Psoas muscle (tissue), 8 donors: ENCODE data around the gene NSMF. TPM values are rescaled to one million over a fixed set of nuclear protein-coding genes. Genes with fewer than 3 reads are reported as not detected.
A peak's percentile ranks its signal among the peaks of the same experiment; 100 is the strongest.

ENCODE experiments used
- ATAC-seq, 4 donors: fragments of 200-7000 bp; cut with Tn5 transposase; one replicate each; pipeline ENCODE4 v1.9.1; 2020; ENCODE audit warnings: moderate library complexity in 3 of 4, mild to moderate bottlenecking in 2 of 4
- DNase-seq, 2 donors: peaks; one replicate each; pipeline ENCODE4 v3.0.0-alpha.2; 2020
- H3K27ac ChIP-seq: fragments of 200-600 bp; one replicate; pipeline ENCODE4 v1.8.0; 2022
- H3K27me3 ChIP-seq, 3 donors: fragments of 200-600 bp in 1 of 3; one replicate each; pipeline versions ENCODE4 v1.6.1 to v1.8.0; 2013 to 2022; ENCODE audit warnings: low read length in 2 of 3, mild to moderate bottlenecking in 2 of 3, moderate library complexity in 1 of 3; ENCODE audit not compliant: insufficient read depth in 3 of 3
- H3K36me3 ChIP-seq, 2 donors: fragments of 200-600 bp in 1 of 2; one replicate each; pipeline versions ENCODE4 v1.6.1 to v1.8.0; 2013 to 2022; ENCODE audit warnings: low read depth in 1 of 2, mild to moderate bottlenecking in 1 of 2, moderate library complexity in 1 of 2; ENCODE audit not compliant: insufficient read depth in 1 of 2
- H3K4me1 ChIP-seq: fragments of 200-600 bp; one replicate; pipeline ENCODE4 v1.8.0; 2022
- H3K4me3 ChIP-seq: fragments of 200-600 bp; one replicate; pipeline ENCODE4 v1.8.0; 2022; ENCODE audit warnings: mild to moderate bottlenecking
- H3K9me3 ChIP-seq: fragments of 200-600 bp; one replicate; pipeline ENCODE4 v1.8.0; 2022
- CTCF ChIP-seq: fragments of 200-600 bp; IDR thresholded peaks from one replicate; pipeline ENCODE4 v1.8.0; 2022; ENCODE audit warnings: antibody characterized with exemption
- WGBS, 3 donors: extraction: QIAGEN DNeasy Blood & Tissue Kit; methylation state at CpG; one replicate each; pipeline versions ENCODE4 v1.1.6 to v1.1.7; 2013; 5-methylcytosine and 5-hydroxymethylcytosine counted together
- intact Hi-C, 2 donors: fragments of 100-400 bp; cut with DNase I; formaldehyde crosslinking; loops; one replicate each; pipeline versions ENCODE4 v1.11.0 to v1.14.2; 2022
- polyA plus RNA-seq, 3 donors: library from polyadenylated mRNA; stranded (reverse); fragments of 200-250 nt; gene quantifications; one replicate each; pipeline ENCODE4 v1.2.3, GENCODE V29; 2013
- total RNA-seq, 4 donors: library from RNA; stranded (reverse); fragmentation: NEBNext Ultra II Directional in 2 of 4; extraction: Animal tissue kit (Norgen Biotek cat#: 25700) in 2 of 4; gene quantifications; one replicate each; pipeline versions ENCODE4 v1.2.1 to v1.2.4, GENCODE V29; 2021 to 2023
- donor health status: healthy with polysubstance abuse.
- donor health status: DM: no; HTN: no; CAD: no; lungs with moderate emphysema.
- donor health status: Bipolar disorder and iron deficiency.
- donor health status: healthy.
- donor health status: DM: yes; HTN: yes; CAD: no.
- donor health status: DM: no; HTN: no; CAD: no.
- donor health status: DM: no; HTN: no; CAD: no.
- donor health status: DM: yes; HTN: yes; CAD: no.

NSMF gene
- total and polyA plus RNA-seq, 7 donors: 4.8 to 11.2 (median 6.4) TPM

DNA sequence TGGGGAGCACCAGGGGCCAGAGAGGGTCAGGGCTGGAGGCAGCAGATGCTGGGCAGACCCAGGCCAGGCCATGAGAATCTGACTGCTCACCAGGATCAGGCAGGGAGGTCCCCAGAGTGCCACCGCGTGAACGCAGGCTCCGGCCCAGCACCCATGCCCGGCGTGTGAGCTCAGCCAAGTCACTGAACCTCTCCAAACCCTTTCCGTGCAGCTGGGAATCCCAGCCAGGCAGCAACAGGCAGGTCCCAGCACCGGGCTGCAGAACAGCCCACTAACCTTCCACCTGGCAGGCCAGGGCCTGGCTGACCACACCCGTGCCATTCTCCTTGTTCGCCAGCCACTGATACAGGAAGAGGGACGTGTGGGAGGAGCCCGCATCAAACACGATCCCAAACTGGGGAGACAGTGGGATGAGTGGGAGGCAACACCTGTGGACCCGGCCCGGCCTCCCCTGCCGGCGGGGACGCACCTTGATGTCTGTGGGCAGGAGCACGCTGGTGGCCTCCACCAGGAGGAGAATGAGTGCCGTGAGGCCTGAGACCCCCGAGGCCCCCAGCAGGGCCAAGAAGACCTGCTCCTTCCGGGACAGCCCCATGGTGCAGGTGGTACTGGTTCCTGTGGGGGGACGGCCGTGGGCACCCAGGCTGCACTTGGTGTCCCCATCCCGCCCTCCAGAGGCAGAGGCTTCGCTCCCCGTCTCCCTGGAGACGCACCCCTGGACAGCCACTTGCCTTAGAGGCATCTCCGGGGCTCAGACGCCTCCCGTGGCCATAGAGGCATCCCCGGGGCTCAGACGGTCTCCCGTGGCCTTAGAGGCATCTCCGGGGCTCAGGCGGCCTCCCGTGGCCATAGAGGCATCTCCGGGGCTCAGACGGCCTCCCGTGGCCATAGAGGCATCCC lies 21.2 kb downstream of the NSMF start:
- peaks cover 0 to 39% (median 5%) of the 10 kb centered on the region in 3 donors for H3K27me3 ChIP-seq
- ATAC-seq (no peak), DNase-seq (peak; percentile 9 to 52)
- intact Hi-C loops: no loop called here
- 69 to 70% (median 70%) methylated on average over 40 of the region's 40 CpGs for WGBS, 3 donors
- H3K36me3 ChIP-seq: no peaks in the 10 kb centered on the region
- H3K4me3 ChIP-seq: no peak overlapping the region
- peaks cover 5% of the 10 kb centered on the region for H3K4me1 ChIP-seq
- H3K27ac ChIP-seq: no peak overlapping the region
- no peak for TF ChIP-seq CTCF
- H3K9me3 ChIP-seq: no peaks in the 10 kb centered on the region

DNA sequence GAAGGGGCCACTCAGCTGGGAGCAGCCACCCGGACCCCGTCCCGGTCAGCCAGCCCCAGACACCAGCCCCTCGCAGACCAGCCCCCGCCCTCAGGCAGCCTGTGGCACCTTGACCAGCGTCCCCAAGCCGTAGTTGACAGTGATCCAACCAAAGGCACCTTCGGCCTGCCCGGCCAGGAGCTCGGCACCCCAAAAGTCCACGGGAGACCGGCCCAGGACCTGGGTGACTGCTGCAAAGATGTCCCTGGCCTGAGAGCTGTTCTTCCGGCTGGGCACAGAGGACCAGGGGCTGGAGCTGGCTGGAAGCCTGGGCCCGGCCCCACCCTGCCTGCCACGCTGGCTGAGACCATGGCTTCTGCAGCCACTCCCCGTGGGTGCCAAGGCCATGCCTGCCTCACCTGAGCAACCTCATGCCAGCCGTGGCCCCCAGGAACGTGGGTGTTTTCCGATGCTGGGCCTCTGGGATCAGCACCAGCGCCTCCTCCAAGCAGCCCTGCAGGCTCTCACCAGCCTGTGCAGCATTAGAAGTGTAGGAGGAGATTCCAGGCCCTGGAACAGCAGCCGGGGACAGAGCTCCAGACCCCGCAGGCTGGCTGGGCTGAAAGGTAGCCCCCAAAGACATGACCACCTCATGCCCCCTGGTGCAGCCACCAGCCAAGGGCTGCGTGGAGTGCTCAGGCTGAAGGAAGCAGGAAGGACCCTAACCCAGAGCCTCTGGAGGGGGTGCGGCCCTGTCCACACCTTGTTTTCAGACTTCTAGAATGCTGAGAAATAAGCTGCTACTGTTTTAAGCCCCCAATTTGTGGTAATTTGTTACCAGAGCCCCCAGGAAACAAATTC lies 22.2 kb downstream of the NSMF start:
- H3K4me3 ChIP-seq: no peak overlapping the region
- DNase-seq (peak; percentile 12 to 23), ATAC-seq (no peak)
- no peaks in the 10 kb centered on the region for H3K9me3 ChIP-seq
- WGBS, 3 donors: 65 to 83% (median 66%) methylated on average over 21 to 24 of the region's 24 CpGs
- intact Hi-C loops: no loop called here
- peaks cover 0 to 29% (median 5%) of the 10 kb centered on the region in 3 donors for H3K27me3 ChIP-seq
- peaks cover 5% of the 10 kb centered on the region for H3K4me1 ChIP-seq
- TF ChIP-seq CTCF: no peak
- no peak overlapping the region for H3K27ac ChIP-seq
- no peaks in the 10 kb centered on the region for H3K36me3 ChIP-seq

DNA sequence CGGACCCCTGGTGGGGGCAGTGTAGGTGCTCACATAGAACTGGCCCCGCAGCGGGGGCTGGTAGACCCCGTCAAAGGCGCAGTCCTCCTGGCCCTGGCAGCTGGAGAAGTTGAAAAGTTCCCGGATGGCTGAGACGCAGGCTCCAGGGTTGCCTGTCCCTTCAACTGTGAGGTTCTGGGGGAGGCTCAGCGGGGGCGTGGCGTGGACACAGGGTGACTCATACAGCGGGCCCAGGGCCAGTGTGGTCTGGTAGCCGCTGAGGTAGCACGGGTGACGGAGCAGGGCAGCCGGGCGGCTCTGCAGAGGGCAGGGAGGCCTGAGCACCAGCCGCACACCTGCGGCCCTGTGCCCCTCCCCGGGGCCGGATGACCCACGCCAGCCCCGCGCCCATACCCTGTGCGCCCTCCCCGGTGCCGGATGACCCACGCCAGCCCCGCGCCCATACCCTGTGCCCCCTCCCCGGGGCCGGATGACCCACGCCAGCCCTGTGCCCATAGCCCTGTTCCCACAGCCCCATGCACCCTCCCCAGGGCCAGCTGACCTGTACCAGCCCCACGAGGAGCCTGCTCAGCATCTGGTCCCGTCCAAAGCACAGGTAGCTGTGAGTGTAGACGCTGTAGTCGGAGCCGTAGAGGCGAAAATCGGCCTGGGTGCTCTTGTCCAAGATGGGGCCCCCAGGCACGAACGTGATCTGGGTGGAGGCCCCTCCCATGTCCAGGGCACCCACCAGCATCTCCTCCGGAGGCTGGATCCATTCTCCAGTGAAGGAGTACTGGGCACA lies 23.0 kb downstream of the NSMF start:
- Histone ChIP-seq H3K9me3 (no peaks in the 10 kb centered on the region), H3K36me3 (no peaks in the 10 kb centered on the region), H3K4me3 (no peak overlapping the region), H3K4me1 (peaks cover 5% of the 10 kb centered on the region), H3K27me3 (peaks cover 0 to 23% (median 0%) of the 10 kb centered on the region in 3 donors), H3K27ac (no peak overlapping the region)
- WGBS, 3 donors: 55 to 68% (median 56%) methylated on average over 34 to 42 of the region's 42 CpGs
- ATAC-seq (peak; percentile 88 to 92 (median 90)), DNase-seq (peak; percentile 80 to 86)
- TF ChIP-seq CTCF: no peak
- intact Hi-C loops: no loop called here

DNA sequence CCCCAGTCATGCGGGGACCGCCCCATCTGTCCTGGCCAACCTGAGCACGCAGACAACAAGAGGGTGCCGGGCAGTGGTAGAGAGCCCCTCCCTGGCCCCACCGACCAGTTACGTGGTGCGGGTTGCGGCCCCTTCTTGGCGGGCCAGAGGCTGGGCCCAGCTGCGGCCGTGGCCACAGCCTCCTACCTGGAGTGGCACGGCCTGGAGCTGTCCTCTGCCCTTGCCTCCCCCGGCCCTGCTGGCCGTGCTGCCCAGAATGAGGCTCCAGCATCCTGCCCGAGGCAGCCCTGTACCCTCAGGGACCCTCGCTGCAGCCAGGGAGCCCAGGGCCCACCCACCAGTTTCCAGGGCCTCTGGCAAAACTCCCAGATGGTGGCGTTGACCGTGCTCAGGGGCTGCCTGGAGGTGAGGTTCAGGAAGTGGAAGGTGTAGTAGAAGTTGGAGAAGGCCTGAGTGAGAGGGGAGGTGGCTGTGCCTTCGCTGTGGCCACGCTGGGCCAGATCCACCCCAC lies 23.7 kb downstream of the NSMF start:
- ATAC-seq: peak in 1 of 4 donors; percentile 4
- TF ChIP-seq CTCF: no peak

More for the DNA sequence above, 23.7 kb downstream of the NSMF start:
- Histone ChIP-seq H3K4me3 (no peak overlapping the region), H3K27me3 (peaks cover 0 to 23% (median 0%) of the 10 kb centered on the region in 3 donors), H3K36me3 (no peaks in the 10 kb centered on the region), H3K9me3 (no peaks in the 10 kb centered on the region), H3K4me1 (peaks cover 5% of the 10 kb centered on the region), H3K27ac (no peak overlapping the region)
- DNase-seq: peak in 1 of 2 donors; percentile 13
- WGBS, 3 donors: 71 to 86% (median 74%) methylated on average over 18 to 20 of the region's 20 CpGs
- intact Hi-C loops: no loop called here
